Astrocyte (in vitro differentiated cells and primary cell): ENCODE data around the gene GRIA1.
A peak's percentile ranks its signal among the peaks of the same experiment; 100 is the strongest.

Source experiments
- CTCF ChIP-seq: IDR thresholded peaks from 2 replicates; pipeline ENCODE4 v1.5.1; 2011; ENCODE audit warnings: low read depth, mild to moderate bottlenecking, inconsistent platforms, low read length, moderate library complexity; ENCODE audit not compliant: insufficient read depth
- EZH2 ChIP-seq: IDR thresholded peaks from 2 replicates; pipeline ENCODE4 v1.6.1; 2012; ENCODE audit warnings: mild to moderate bottlenecking, low read length, inconsistent platforms; ENCODE audit not compliant: insufficient read depth

GRCh38 chr5:153476767-153477166 is 13.7 kb upstream of the GRIA1 start:
- peak; percentile 31 for TF ChIP-seq CTCF
- no peak for TF ChIP-seq EZH2
